NCI-H2081 treated with DMSO at 0.1 percent for 48 hours (cell line): ENCODE data around the gene FAM98C.

Experiments used
- DNase-seq: peaks from one replicate; lab custom pipeline; 2025; lab: John Stamatoyannopoulos, UW

The FAM98C gene

GRCh38 chr19:38378866-38379265, 24.0 kb upstream of the FAM98C start:
- DNase-seq: no peak

GRCh38 chr19:38381138-38381537, 21.8 kb upstream of the FAM98C start:
- no peak for DNase-seq

GRCh38 chr19:38383184-38383583, 19.7 kb upstream of the FAM98C start:
- no peak for DNase-seq

- no peak for DNase-seq
Measured at GRCh38 chr19:38383743-38384142, 19.1 kb upstream of the FAM98C start.

GRCh38 chr19:38384209-38385027, 18.5 kb upstream of the FAM98C start:
- no peak for DNase-seq

- DNase-seq: no peak
Measured at GRCh38 chr19:38385057-38385803, 17.7 kb upstream of the FAM98C start.

GRCh38 chr19:38385804-38386257, 17.1 kb upstream of the FAM98C start:
- no peak for DNase-seq

- no peak for DNase-seq
Measured at GRCh38 chr19:38386300-38386970, 16.5 kb upstream of the FAM98C start.

GRCh38 chr19:38386971-38387549, 15.8 kb upstream of the FAM98C start:
- DNase-seq: no peak

- DNase-seq: no peak
Measured at GRCh38 chr19:38387550-38388348, 15.1 kb upstream of the FAM98C start, which contains the start of gene GGN. GGN (minus strand) TSS chr19:38388034; CDS start chr19:38387261, 773 bp downstream.

GRCh38 chr19:38388349-38389100, 14.4 kb upstream of the FAM98C start, which contains the start of gene SPRED3:
SPRED3 (plus strand) TSS chr19:38388697; CDS start chr19:38390303, 1,606 bp downstream.
- no peak for DNase-seq

- DNase-seq: no peak
Measured at GRCh38 chr19:38389101-38389925, 13.6 kb upstream of the FAM98C start.

- DNase-seq: no peak
Measured at GRCh38 chr19:38389957-38390924, 12.7 kb upstream of the FAM98C start.

- no peak for DNase-seq
Measured at GRCh38 chr19:38391911-38392464, 10.9 kb upstream of the FAM98C start.

GRCh38 chr19:38392707-38393308, 10.1 kb upstream of the FAM98C start:
- DNase-seq: no peak

GRCh38 chr19:38394488-38394887, 8.4 kb upstream of the FAM98C start:
- no peak for DNase-seq

- DNase-seq: no peak
Measured at GRCh38 chr19:38395381-38396114, 7.3 kb upstream of the FAM98C start.
